GM12878 (cell line): Measurements from ENCODE around the gene ANO4. TPM values are rescaled to one million over a fixed set of nuclear protein-coding genes. Genes with fewer than 3 reads are reported as not detected.
"Not testable (repeated sequence)": the region's sequence is repeated elsewhere in the genome, so short reads cannot be mapped to it uniquely, and the experiment has no call there.

Experiments used
- ATAC-seq: fragments of 200-7000 bp; cut with Tn5 transposase; 3 replicates; pipeline ENCODE4 v1.9.1; 2020; ENCODE audit warnings: mild to moderate bottlenecking, moderate library complexity
- BruUV-seq: library from RNA; stranded (reverse); fragments of 400-500 nt; replicated peaks from 2 replicates; lab custom pipeline; 2021; lab: Mats Ljungman, UMichigan
- CTCF ChIA-PET: fragments of 300-600 bp; sonication (Branson Sonifier 250); formaldehyde crosslinking; extraction: SDS; loops from one replicate; lab custom pipeline; 2021; ENCODE audit warnings: inconsistent platforms; lab: Yijun Ruan, JAX
- POLR2A ChIA-PET: fragments of 350-600 bp; formaldehyde crosslinking; extraction: SDS; loops from one replicate; lab custom pipeline; 2021; ENCODE audit warnings: inconsistent platforms; lab: Charles Lee
- RAD21 ChIA-PET: fragments of 300-600 bp; sonication (Branson Sonifier 250); formaldehyde crosslinking; loops from one replicate; lab custom pipeline; 2023; ENCODE audit warnings: antibody characterized with exemption; ENCODE audit not compliant: unreplicated experiment; lab: Charles Lee
- SMC1A ChIA-PET: fragments of 300-600 bp; sonication (Branson Sonifier 250); formaldehyde crosslinking; loops from one replicate; lab custom pipeline; 2023; ENCODE audit not compliant: unreplicated experiment, uncharacterized antibody; lab: Charles Lee
- DNase-seq: peaks from one replicate; pipeline ENCODE4 v3.0.0-alpha.2; 2011; ENCODE audit warnings: low read depth, low spot score
- FAIRE-seq: peaks from 3 replicates; lab custom pipeline; 2011; peaks lifted over from hg19 to GRCh38; lab: Jason Lieb, UNC
- H2AFZ ChIP-seq: 2 replicates; pipeline ENCODE4 v1.6.0; 2011; ENCODE audit warnings: low read depth, low read length, control low read depth; ENCODE audit not compliant: control insufficient read depth
- H3K27ac ChIP-seq: 2 replicates; pipeline ENCODE4 v1.5.1; 2011; ENCODE audit warnings: control low read depth; ENCODE audit not compliant: control insufficient read depth, insufficient read depth
- H3K27me3 ChIP-seq, 2 experiments: replicated peaks in 1 of 2; 2 replicates each; pipeline versions ENCODE4 v1.6.0 to v1.6.1; 2011; ENCODE audit warnings: low read length in 1 of 2; ENCODE audit not compliant: control insufficient read depth in 2 of 2, insufficient read depth in 2 of 2
- H3K36me3 ChIP-seq, 2 experiments: 2 replicates each; pipeline ENCODE4 v1.5.1; 2011; ENCODE audit warnings: low read length in 1 of 2; ENCODE audit not compliant: control insufficient read depth in 2 of 2, insufficient read depth in 2 of 2
- H3K4me1 ChIP-seq: 2 replicates; pipeline ENCODE4 v1.6.1; 2011; ENCODE audit warnings: mild to moderate bottlenecking, low read length, moderate library complexity, mixed read lengths; ENCODE audit not compliant: control insufficient read depth, insufficient read depth
- H3K4me2 ChIP-seq: 2 replicates; pipeline ENCODE4 v1.6.0; 2011; ENCODE audit warnings: control low read depth; ENCODE audit not compliant: control insufficient read depth, insufficient read depth
- H3K4me3 ChIP-seq: fragments of 200-600 bp; sonication (generic); 2 replicates; pipeline ENCODE4 v1.5.1; 2016
- H3K79me2 ChIP-seq: 2 replicates; pipeline ENCODE4 v1.6.0; 2011; ENCODE audit warnings: low read length; ENCODE audit not compliant: control insufficient read depth, insufficient read depth
- H3K9ac ChIP-seq: 2 replicates; pipeline ENCODE4 v1.8.0; 2011; ENCODE audit warnings: low read length, control low read depth, mixed read lengths; ENCODE audit not compliant: control insufficient read depth, insufficient read depth
- H3K9me3 ChIP-seq: replicated peaks from 3 replicates; pipeline ENCODE4 v1.5.1; 2011; ENCODE audit warnings: mild to moderate bottlenecking, low read length; ENCODE audit not compliant: control insufficient read depth, insufficient read depth
- H4K20me1 ChIP-seq: 2 replicates; pipeline ENCODE4 v1.6.0; 2011; ENCODE audit not compliant: control insufficient read depth, insufficient read depth
- ASH2L ChIP-seq: fragments of 300-600, 200-600 bp; sonication (generic); IDR thresholded peaks from 2 replicates; pipeline ENCODE4 v1.6.1; 2017; ENCODE audit warnings: low read depth, mild to moderate bottlenecking, borderline replicate concordance
- BMI1 ChIP-seq: fragments of 450-650 bp; IDR thresholded peaks from 2 replicates; pipeline ENCODE4 v1.6.1; 2016; ENCODE audit warnings: mild to moderate bottlenecking, moderate library complexity, borderline replicate concordance
- FOXM1 ChIP-seq: IDR thresholded peaks from 2 replicates; pipeline ENCODE4 v1.6.1; 2012; ENCODE audit warnings: low read depth, mild to moderate bottlenecking, inconsistent platforms, low read length, moderate library complexity
- GABPA ChIP-seq: IDR thresholded peaks from 2 replicates; pipeline ENCODE4 v1.6.1; 2014; ENCODE audit warnings: antibody characterized with exemption, low read depth, mild to moderate bottlenecking, inconsistent platforms
- IKZF1 ChIP-seq: fragments of 450-650 bp; conservative IDR thresholded peaks from 2 replicates; pipeline ENCODE4 v1.6.1; 2017; ENCODE audit warnings: antibody characterized with exemption, mild to moderate bottlenecking
- KLF5 ChIP-seq: fragments of 450-650 bp; IDR thresholded peaks from 2 replicates; pipeline ENCODE4 v1.6.1; 2014; ENCODE audit warnings: mild to moderate bottlenecking; ENCODE audit not compliant: partially characterized antibody
- NFXL1 ChIP-seq: fragments of 450-650 bp; IDR thresholded peaks from 2 replicates; pipeline ENCODE4 v1.6.1; 2017; ENCODE audit warnings: antibody characterized with exemption, mild to moderate bottlenecking, borderline replicate concordance
- NR2C1 ChIP-seq: fragments of 450-650 bp; IDR thresholded peaks from 2 replicates; pipeline ENCODE4 v1.6.1; 2017; ENCODE audit warnings: antibody characterized with exemption, mild to moderate bottlenecking, moderate library complexity
- NR2C2 ChIP-seq: IDR thresholded peaks from 2 replicates; pipeline ENCODE4 v1.6.1; 2011; ENCODE audit warnings: borderline replicate concordance, low read depth; ENCODE audit not compliant: control insufficient read depth, insufficient read length
- NR2F1 ChIP-seq: fragments of 450-650 bp; conservative IDR thresholded peaks from 2 replicates; pipeline ENCODE4 v1.6.1; 2017; ENCODE audit warnings: mild to moderate bottlenecking
- NRF1 ChIP-seq: conservative IDR thresholded peaks from 2 replicates; pipeline ENCODE4 v1.6.1; 2011; ENCODE audit warnings: mild to moderate bottlenecking, low read depth, low read length, improper control_type of control experiment
- PML ChIP-seq: IDR thresholded peaks from 2 replicates; pipeline ENCODE4 v1.6.1; 2012; ENCODE audit warnings: low read length, inconsistent platforms
- RAD21 ChIP-seq: IDR thresholded peaks from 2 replicates; pipeline ENCODE4 v1.6.1; 2011; ENCODE audit warnings: mild to moderate bottlenecking, low read depth, low read length, moderate library complexity; ENCODE audit not compliant: insufficient read depth
- SMAD1 ChIP-seq: fragments of 450-650 bp; IDR thresholded peaks from 2 replicates; pipeline ENCODE4 v1.6.1; 2018; ENCODE audit warnings: mild to moderate bottlenecking, low read depth; ENCODE audit not compliant: partially characterized antibody
- STAT3 ChIP-seq: IDR thresholded peaks from 2 replicates; pipeline ENCODE4 v1.6.1; 2011; ENCODE audit warnings: low read depth, low read length, improper control_type of control experiment
- WGBS: methylation state at CpG from one replicate; pipeline ENCODE4 v1.1.6; 2016; ENCODE audit warnings: low lambda C conversion rate; ENCODE audit not compliant: insufficient replicate concordance, insufficient coverage; ENCODE audit errors: missing lambda C conversion rate; 5-methylcytosine and 5-hydroxymethylcytosine counted together
- in situ Hi-C: fragments of 300-500 bp; cut with MboI; formaldehyde crosslinking; loops from 9 replicates; pipeline ENCODE4 v1.14.3; 2018; ENCODE audit warnings: mixed read lengths
- intact Hi-C: fragments of 100-400 bp; cut with micrococcal nuclease; formaldehyde crosslinking; loops from one replicate; pipeline ENCODE4 v1.14.2; 2022; ENCODE audit not compliant: unreplicated experiment
- polyA plus RNA-seq, 11 experiments: library from polyadenylated mRNA; depleted of rRNA in 4 of 11; unstranded in 6 of 11; stranded (reverse) in 5 of 11; fragments of >200 nt; fragmentation: Nextera tagmentation in 4 of 11; fragmentation: Illumina TruSeq in 1 of 11; extraction: Ambion mirVana in 4 of 11; extraction: Trizol in 1 of 11; gene quantifications; 1 replicate in 1 of 11; 2 replicates in 10 of 11; pipeline versions ENCODE4 v1.2.1 to v1.2.3, GENCODE V29; 2011 to 2016; ENCODE audit warnings: inconsistent platforms in 2 of 11, missing spikeins in 2 of 11, low read depth in 1 of 11
- total RNA-seq, 4 experiments: library from RNA; depleted of rRNA in 3 of 4; stranded (reverse); fragments of >200 nt in 3 of 4; fragmentation: Illumina TruSeq in 1 of 4; extraction: Trizol in 1 of 4; gene quantifications; 2 replicates each; pipeline versions ENCODE4 v1.2.1 to v1.2.3, GENCODE V29; 2013 to 2021
- TF ChIP-seq, protein P1 (sequence below): fragments of 450-650 bp; IDR thresholded peaks from 2 replicates; pipeline ENCODE4 v1.6.1; 2016; ENCODE audit warnings: mild to moderate bottlenecking
- TF ChIP-seq, protein P2 (sequence below): fragments of 450-650 bp; IDR thresholded peaks from 2 replicates; pipeline ENCODE4 v1.6.1; 2017; ENCODE audit warnings: low read depth, mild to moderate bottlenecking, moderate library complexity

The ANO4 gene
- total and polyA plus RNA-seq, 10 of the 15 experiments (the other 5 are each of a cell fraction or from before 2014, with no cell fraction given) = not detected

DNA sequence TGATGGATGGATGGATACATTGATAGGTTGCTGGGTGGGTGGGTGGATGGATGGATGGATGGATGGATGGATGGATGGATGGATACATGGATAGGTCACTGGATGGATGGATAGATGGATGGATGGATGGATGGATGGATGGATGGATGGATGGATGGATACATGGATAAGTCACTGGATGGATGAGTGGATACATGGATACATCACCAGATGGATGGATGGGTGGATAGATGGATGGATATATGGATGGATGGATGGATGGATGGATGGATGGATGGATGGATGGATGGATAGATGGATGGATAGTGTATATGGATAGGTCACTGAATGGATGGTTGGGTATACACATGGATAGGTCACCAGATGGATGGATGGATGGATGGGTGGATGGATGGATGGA is 194.9 kb downstream of the ANO4 start:
- FAIRE-seq, H3K36me3 ChIP-seq, H3K27ac ChIP-seq, H3K9ac ChIP-seq, H4K20me1 ChIP-seq, H3K9me3 ChIP-seq, H3K27me3 ChIP-seq, H3K4me3 ChIP-seq, BruUV-seq, POLR2A ChIA-PET, H3K4me2 ChIP-seq, RAD21 ChIA-PET, ATAC-seq, H2AFZ ChIP-seq, in situ Hi-C loops, DNase-seq, CTCF ChIA-PET, SMC1A ChIA-PET, H3K79me2 ChIP-seq: not testable (repeated sequence)
- intact Hi-C loops = loop anchor here (5.0 kb wide), 1 partner anchor 162 kb away; no protein-coding TSS in a partner anchor
- peaks cover 11% of the 10 kb centered on the region; the same call in 1 of the 2 replicates for H3K4me1 ChIP-seq

DNA sequence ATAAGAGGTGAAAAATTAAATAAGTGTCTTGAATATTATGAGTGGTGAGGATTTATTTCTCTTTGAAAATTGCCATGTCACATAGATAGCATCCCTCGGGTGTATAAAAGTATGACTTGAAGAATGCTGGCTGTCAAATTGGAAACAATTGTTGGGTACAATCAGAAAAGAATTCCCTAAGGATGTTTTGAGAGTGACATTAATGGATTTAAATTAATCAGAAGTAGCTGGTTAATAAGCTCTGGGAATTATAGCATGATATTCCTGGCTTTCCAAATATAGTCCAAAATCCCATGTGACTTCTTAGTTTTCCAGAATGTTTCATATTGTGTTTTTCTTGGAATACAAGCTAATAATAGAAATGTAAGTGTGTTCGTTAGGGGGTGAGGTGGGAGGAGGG is 196.5 kb downstream of the ANO4 start:
- no peak for ATAC-seq
- Histone ChIP-seq H3K36me3 (no peaks in the 10 kb centered on the region), H3K4me2 (no peak overlapping the region), H3K9me3 (no peaks in the 10 kb centered on the region), H3K4me3 (no peak overlapping the region), H2AFZ (no peak overlapping the region), H3K79me2 (no peaks in the 10 kb centered on the region), H3K27me3 (no peaks in the 10 kb centered on the region; a peak in 1 of 4 replicates), H3K27ac (no peak overlapping the region), H3K9ac (no peak overlapping the region), H4K20me1 (no peaks in the 10 kb centered on the region), H3K4me1 (peaks cover 17% of the 10 kb centered on the region)
- no TSS peak for BruUV-seq
- in situ Hi-C loops (no loop called here), intact Hi-C loops (no loop called here)
- 13% methylated on average over 2 of the region's 2 CpGs for WGBS
- CTCF ChIA-PET = interaction anchor here (0.6 kb wide), 1 partner anchor 15 kb away, joined by 3 read pairs; no protein-coding TSS in a partner anchor
- FAIRE-seq = no peak
- POLR2A ChIA-PET = interaction anchor here (0.6 kb wide), 1 partner anchor 839 kb away, joined by 3 read pairs; no protein-coding TSS in a partner anchor
- RAD21 ChIA-PET = no interaction called here
- DNase-seq = no peak
- SMC1A ChIA-PET = no interaction called here
- TF ChIP-seq NR2F1 = no peak
- TF ChIP-seq ASH2L = no peak
- TF ChIP-seq RAD21 = no peak
- no peak for TF ChIP-seq KLF5
- no peak for TF ChIP-seq NR2C2
- no peak for TF ChIP-seq GABPA
- TF ChIP-seq, protein P1, sequence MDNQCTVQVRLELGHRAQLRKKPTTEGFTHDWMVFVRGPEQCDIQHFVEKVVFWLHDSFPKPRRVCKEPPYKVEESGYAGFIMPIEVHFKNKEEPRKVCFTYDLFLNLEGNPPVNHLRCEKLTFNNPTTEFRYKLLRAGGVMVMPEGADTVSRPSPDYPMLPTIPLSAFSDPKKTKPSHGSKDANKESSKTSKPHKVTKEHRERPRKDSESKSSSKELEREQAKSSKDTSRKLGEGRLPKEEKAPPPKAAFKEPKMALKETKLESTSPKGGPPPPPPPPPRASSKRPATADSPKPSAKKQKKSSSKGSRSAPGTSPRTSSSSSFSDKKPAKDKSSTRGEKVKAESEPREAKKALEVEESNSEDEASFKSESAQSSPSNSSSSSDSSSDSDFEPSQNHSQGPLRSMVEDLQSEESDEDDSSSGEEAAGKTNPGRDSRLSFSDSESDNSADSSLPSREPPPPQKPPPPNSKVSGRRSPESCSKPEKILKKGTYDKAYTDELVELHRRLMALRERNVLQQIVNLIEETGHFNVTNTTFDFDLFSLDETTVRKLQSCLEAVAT = no peak
- TF ChIP-seq PML = no peak
- TF ChIP-seq IKZF1 = no peak
- TF ChIP-seq, protein P2, sequence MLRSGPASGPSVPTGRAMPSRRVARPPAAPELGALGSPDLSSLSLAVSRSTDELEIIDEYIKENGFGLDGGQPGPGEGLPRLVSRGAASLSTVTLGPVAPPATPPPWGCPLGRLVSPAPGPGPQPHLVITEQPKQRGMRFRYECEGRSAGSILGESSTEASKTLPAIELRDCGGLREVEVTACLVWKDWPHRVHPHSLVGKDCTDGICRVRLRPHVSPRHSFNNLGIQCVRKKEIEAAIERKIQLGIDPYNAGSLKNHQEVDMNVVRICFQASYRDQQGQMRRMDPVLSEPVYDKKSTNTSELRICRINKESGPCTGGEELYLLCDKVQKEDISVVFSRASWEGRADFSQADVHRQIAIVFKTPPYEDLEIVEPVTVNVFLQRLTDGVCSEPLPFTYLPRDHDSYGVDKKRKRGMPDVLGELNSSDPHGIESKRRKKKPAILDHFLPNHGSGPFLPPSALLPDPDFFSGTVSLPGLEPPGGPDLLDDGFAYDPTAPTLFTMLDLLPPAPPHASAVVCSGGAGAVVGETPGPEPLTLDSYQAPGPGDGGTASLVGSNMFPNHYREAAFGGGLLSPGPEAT = no peak
- TF ChIP-seq NR2C1 = no peak
- TF ChIP-seq SMAD1 = no peak
- no peak for TF ChIP-seq NRF1
- TF ChIP-seq BMI1 = no peak
- no peak for TF ChIP-seq STAT3
- TF ChIP-seq FOXM1 = no peak
- no peak for TF ChIP-seq NFXL1
